HL-60/S4 treated with phorbol 12-myristate 13-acetate at 8.2 ng/mL for 4 days and 3 days (cell line): ENCODE data around the gene LINC00237.

Source experiments
- in situ Hi-C: fragments of 300-500 bp; cut with MboI; formaldehyde crosslinking; loops from 2 replicates; pipeline ENCODE4 v1.15.0; 2022; ENCODE audit warnings: low sequenced_read_pairs

The LINC00237 gene

DNA sequence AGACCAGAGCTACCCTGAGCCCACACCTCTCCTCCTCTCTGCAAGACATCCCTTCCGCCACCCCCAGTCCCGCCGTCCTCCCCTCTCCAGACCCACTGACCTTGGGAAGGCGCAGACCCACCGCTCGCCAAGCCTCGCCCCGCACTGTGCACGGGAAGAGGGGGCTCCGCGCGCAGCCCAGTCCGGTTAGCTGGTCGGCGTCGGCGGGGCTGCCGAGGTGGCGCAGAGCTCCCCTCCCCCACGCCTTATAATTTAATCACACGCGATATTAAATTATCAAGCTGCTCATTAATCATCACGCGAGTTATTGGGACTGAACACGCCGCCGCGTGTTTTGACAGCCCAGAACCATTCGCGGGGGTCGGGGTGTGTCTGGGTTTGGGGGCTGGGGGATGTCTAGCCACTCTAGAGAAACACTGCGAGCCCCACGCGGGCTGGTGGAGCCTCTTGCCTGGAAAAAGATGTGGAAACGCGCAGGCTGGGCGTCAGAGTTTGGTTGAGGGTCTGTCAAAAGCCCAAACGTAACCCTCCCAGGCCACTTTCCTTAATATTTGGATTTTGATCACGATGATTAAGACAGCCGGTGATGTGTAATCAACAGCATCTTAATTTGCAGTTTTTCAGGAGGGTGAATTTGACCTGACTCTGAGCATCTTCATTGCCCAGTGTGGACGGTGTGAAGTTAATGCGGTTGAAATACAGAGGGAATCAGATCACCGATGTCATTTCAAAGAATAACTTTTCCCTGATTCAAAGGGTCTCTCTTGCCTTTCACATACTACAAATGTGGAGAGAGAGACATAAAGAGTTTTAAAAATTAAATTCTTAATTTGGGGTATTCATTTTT is at the start of gene LINC00237:
Gene LINC00237 (minus strand): TSS at position 188 of the 847 bp plus-strand sequence.
- in situ Hi-C loops: no loop called here

DNA sequence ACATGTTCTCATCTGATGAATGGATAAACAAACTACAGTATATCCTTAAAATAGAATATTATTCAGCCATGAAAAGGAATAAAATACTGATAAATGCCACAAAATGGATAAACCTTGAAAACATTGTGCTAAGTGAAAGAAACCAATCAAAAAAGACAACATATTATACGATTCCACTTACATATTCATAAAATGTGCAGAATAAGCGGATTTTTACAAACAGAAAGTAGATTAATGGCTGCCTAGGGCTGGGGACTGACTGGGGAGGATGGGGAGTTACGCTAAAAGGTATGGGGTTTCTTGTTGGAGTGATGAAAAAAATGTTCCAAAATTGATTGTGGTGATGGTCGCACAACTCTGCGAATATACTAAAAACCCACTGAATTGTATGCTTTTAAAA is 49.1 kb upstream of the LINC00237 start:
- in situ Hi-C loops: no loop called here

DNA sequence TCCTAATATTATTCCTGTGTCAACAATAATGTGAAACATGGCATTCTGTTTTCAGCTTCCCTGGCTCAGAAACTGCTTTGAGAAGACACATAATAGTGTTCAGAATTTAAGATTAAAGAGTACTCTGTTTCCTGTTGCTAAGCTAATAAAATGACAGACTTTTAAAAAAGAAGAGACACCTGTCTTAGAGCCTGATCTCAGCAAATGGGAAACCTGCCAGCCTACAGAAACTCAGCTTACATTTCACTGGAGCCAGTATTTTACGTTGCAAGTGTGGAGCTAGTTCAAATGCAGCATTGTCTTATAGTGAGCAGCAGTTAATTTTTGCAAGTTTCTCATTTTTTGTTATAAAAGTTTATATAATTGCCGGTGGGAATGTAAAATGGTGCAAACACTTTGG is 48.5 kb upstream of the LINC00237 start:
- in situ Hi-C loops: no loop called here

DNA sequence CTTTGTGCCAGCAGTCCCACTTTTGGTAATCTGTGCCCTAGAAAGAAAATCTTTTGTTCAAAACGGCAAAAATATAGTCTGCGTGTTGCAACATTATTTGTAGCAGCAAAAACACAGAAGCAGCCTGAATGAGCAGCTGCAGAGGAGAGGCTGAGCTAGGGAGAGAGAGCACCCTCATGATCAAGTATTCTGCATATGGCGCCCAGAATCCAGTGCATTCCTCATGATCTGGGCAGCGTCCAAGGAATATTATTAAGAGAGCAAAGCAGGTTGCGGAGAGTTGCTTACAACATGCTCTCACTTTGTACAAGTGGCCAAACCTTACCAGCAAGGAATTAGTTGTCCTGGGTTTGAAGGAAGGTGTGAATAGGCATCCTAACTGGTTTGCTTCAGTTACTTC is 45.6 kb upstream of the LINC00237 start:
- in situ Hi-C loops: no loop called here

DNA sequence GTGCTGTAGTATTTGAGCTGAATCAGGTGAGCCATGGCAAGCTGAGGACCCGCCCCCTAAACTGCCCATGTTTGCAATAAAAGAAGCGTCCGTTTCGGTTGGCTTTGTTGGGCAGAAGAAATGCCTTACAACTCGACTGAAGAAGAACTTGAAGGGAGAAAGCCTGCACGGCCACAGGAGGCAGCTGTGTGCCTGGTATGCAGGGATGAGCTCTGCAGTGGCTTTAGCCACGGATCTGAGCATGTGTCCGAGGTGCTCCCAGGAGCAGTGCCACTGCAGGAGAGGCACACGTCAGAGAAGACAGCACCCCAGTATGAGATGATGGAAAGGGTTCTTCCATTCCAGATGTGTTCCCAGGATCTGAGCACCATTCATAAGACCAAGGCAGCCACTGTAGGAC is 43.2 kb upstream of the LINC00237 start:
- in situ Hi-C loops: no loop called here

DNA sequence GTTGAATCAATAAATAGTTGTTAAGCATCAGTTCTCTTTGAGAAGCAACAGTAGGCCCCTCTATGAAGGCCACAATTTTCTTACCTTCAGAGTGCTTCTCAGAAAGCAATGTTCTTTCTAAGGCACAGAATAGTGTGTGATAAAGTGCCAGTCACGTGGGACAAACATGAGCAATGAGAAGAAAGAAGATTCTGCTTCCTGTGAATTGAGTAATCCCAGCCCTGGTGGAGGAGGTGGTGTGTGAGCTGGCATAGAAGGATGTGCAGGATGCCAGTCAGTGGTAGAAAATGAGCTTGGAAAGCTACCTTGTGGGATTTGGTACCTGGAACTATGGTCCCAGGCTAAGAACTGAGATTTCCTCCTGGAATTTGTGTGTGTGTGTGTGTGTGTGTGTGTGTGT is 41.4 kb upstream of the LINC00237 start:
- in situ Hi-C loops: no loop called here

DNA sequence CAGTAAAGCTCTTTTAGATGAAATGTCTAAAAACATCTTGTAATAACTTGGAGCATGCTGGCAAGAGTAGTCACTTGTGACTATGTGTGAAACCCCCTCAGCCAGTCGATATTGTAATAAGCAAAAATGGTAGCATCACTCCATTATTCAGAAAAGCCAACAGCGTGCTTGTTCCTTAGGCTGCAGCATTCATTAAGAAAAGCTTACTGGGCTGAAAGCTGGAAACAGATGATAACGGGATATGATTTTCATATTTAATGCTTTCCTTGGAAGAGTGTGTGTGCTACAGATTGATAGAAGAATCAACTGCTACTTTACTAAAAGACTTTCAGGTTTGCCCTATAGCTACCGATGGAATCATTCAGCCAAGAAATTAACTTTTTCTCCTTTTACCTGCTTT is 40.1 kb upstream of the LINC00237 start:
- in situ Hi-C loops: no loop called here

DNA sequence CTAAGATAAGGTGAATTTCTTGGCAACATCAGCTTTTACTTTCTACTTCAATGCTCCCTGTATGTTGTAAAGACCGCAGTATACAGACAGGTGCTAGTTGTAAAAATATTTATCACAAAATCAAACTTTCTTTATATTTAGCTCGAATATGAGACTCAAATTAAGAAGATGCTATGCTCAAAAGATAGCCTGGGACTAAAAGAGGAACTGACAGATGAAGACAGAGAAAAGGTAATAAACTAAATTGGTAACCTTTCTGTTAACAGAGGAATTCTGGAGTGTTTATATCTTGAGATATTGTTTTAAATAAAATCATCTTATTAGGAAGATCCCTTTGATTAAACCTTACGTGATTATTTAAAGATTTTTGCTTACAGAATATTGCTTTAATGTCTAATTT is 39.3 kb upstream of the LINC00237 start:
- in situ Hi-C loops: no loop called here

DNA sequence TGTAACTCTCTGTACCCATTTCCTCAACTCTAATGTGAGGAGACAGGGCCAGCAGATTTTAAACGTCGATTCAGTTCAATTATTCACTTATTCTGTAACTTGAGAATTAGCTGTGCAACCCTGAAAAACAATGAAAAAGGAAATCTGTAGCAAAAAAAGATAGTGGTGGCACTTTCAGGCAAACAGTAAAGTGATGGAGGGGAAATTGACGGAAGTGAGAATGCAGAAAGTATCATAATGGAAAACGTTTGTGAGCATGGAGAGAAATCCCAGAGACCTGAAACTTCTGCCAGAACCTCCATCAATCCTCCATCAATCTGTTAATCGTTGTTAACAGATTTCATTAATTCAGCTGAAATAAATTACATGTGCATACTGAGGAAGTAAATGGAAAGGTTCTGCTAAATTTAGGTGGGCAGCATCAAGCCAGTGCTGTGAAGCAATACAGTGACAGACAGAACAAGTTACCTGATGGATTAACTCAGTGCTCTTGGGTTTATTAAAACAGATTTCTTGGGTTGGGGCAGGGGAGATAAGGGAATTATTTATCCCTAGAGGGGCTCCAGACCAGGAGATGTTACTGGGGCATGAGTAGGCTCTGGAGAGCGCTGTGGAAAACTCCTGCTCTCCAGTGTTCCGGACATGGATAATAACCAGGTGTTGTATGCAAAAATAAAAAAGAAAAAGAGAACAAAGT is 37.2 kb upstream of the LINC00237 start:
- in situ Hi-C loops: no loop called here

DNA sequence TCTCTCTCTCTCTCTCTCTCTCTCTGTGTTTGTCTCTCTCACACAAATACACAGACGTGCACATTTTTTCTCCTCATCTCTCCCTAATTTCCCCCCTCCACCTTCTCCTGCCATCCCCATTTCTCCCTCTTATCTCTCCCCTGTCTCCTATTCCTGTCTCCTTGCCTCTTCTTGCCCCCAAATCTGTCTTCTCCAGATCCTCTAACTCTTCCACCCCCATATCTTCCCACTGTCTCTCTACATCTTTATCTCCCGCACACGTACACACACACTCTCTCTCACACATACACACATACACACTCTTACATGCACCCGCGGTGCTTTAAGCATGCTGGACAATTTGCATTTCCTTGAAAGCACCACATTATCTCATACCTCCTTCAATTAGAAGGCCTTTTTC is 35.7 kb upstream of the LINC00237 start:
- in situ Hi-C loops: no loop called here

DNA sequence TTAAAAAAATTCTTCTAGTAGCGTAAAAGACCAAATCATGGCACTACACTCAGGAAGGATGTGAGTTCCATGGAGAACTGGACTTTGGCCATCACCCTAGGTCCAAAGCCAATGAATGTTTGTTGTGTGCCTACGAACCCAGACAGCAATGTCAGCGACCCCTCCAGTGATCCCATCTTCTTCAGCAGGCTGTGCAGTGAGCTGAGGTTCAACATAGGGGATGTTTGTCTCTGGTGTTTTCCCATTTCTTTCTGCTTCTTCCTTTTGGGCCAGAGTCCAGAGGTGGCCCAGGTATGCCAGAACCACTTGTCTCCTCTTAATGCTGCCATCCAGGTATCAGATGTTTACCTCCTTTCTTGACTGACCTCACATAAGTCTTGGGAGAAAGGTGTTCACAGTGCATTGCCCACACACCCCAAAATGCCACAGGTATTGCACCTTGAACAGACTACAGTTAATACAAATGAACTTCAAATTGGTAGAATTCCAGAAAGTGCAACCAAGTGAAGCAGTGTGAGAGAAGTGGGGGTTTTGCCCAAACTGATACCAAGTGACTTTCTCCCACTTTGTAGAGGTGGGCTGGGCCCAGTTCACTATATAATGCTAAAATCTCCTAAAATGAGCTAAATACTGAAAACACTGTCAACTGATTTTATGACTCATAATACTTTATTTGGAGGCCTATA is 33.9 kb upstream of the LINC00237 start:
- in situ Hi-C loops: no loop called here

DNA sequence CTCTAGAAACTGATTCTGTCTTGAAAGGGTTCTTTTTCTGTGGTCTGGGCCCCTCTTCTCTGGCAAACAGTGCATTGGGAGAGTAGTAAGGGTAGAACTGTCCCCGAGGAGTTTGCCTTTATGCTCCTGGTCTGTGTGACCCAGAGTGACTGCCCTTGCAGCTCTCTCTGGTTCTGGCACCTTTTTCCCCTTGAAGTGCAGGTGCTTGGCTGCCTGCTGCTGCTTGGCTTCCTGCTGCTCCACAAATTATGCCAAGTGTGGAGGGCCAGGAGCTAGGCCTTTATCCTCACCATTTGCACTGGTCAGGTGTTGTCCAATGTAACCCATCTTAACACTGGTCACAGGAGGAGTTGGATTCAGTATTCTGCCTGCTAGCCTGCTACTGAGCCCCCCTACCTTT is 30.9 kb upstream of the LINC00237 start:
- in situ Hi-C loops: no loop called here

DNA sequence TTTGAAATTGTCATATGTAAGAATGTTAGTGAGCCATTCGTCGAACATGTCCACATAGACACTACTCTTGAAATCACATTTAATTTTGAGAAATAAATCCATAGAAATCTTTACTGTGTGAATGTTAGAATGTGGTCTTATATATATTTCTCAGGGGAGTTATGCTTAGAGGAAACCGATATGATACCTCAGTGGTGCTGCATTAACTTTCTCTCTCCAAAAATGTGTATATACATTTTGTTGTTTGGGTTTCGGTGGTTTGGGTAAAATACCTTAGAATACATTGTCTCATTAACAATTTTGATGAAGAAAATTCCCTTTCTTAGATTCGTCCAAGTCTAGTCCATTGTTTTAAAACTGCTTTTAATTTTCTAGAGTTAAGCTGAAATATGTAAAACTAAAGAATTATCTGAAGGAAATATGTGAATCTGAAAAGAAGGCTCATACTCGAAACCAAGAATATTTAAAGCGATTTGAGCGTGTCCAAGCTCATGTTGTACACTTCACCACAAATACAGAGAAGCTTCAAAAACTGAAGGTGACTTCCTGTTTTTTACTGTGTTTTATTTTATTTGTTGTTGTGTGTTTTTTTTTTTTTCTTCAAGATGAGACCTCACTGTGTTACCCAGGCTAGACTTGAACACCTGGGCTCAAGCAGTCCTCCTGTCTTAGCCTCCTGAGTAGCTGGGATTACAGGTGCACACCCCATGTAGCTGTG is 30.0 kb upstream of the LINC00237 start:
- in situ Hi-C loops: no loop called here

DNA sequence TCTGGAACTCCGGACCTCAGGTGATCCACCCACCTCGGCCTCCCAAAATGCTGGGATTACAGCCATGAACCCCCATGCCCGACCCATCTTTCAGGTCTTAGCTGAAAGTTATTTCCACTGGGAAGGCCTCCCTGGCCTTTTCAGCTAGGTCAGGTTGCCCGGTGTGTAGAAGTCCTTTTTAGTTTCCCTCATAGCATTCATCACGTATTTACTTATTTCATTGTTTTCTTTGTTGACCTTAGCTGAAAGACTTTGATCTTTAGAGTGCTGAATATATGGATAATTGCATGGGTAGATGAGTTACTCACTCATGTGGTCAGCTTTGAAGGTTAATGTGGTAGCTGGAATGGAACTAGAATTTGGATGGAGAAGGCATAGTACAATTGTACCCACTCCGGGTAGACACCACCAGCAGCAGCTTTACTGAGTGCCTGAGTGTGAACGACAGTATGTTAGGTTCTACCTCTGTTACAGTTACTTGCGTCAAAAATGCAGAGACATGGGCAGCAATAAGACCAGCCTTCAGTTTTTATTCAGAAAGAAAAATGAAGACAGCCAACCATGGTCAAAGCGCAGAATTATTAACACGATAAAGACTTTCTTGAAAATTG is 28.8 kb upstream of the LINC00237 start:
- in situ Hi-C loops: no loop called here

DNA sequence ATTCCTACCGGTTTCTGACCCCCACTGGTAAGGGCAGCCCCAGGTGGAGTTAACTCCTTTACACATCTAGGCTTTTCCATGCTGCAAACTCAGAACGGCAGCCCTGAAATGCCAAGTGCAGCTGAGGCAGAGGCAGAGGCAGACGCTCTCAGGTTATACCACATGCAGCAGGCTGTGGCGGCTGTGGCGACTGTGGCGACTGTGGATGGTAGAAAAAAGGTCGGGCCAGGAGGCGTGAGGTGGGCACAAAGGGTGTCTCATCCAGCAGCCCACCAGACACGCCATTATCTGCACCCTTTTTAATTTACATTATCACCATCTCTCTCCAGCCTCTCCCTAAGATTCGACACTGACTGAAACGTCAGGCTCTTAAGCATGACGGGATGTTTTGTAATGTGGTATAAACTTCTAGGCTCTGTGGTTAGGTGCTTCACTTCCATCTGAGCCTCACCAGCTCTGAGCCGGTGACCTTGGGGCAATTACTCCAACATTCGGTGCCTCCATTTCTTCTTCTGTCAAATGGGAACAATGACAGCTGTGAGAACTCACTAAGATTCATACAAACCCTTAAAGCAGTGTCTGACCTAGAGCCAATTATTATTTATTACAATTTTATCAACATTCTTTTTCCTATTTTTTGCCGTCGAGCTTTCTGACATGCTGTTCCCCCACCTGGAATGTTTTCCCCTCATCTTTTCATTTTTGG is 27.9 kb upstream of the LINC00237 start:
- in situ Hi-C loops: no loop called here

DNA sequence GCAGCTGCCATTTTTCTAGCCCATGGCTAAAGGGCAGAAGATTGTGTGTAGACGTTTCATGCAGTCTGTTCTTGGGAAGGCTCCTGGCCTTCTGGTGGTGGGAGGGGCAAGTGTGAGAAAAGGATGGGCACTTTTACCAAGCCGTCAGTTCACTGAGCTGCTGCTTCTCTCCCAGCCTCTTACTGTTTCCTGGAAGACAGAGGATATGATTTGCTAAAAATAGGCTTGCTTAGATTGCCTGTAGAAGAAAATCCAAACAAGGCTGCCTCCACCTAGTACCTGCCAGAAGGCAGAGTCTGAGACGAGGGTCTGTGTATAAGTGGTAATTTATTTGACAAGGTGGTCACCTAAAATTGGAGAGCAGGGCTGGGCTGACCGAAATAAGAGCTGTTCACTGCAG is 27.2 kb upstream of the LINC00237 start:
- in situ Hi-C loops: no loop called here

DNA sequence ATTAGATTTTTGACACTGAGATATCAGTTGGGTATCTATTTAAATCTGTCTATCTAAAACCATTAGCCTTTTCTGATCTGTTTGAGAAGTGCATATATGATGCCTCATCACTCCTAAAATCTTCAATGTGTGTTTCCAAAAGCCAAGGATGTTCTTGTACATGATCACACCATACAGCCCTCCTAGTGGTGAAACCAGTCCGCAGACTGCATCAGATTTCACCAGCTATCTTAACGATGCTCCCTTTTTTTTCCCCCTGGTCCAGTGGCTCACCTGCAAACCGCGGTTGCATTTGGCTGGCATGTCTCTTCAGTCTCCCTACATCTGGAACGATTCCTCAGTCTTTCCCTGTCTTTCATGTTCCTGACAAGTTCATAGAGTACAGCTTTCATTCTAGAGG is 23.7 kb upstream of the LINC00237 start:
- in situ Hi-C loops: no loop called here

DNA sequence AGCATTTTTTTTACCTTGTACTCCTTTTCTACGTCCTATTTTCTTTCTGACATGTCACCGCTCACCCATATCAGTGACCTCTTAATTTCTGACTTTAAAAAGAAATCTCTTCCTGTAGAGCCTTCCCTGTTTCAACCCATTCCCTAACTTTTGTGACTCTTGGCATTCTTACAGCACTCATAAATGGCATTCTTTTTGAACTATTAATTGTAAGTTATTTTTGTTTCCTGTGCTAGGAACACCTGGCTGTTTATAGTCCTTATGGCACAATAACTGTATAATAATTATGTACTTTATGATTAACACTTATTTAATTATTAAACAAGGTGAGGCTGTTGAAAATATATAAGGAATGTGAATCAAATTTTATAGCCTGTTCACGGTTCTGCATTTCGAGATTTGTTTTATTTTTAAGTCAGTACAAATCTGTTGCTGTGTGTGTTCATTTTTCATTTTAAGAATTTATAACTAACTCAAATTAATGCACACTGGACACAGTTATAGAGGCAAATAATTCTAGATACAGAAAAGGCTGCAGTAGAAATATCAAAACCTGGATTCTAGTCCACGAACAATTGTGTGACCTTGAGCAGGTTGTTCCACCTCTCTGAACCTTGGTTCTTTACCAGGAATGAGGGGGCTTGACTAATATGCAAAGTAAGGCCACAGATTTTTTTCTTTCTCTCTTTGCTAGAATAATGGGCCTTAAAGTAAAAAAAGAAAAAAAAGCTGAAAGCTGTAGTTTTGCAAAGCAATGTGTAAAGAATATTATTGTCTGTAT is 21.2 kb upstream of the LINC00237 start:
- in situ Hi-C loops: no loop called here

DNA sequence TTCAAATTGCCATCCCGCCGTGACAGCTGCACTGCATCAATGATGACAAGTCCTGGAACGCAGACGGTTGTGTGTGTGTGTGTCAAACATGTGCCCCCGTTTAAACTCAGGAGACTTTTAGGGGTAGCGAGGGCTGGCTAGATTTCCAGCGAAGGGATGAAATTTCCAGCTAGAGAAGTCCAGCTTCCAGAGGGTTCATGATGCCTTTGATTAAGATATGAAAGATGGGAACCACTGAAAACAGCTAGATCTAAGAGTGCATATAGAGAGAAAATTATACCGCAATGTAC is 20.4 kb upstream of the LINC00237 start:
- in situ Hi-C loops: no loop called here
